Neural cell (in vitro differentiated cells): Measurements from ENCODE around the gene KAT14. TPM values are rescaled to one million over a fixed set of nuclear protein-coding genes. Genes with fewer than 3 reads are reported as not detected.

Experiments used
- H2AFZ ChIP-seq: fragments of 200-600, 300-800 bp; sonication (generic), shearing (Covaris generic); 2 replicates; pipeline ENCODE4 v1.6.0; 2014; ENCODE audit warnings: low read depth, mild to moderate bottlenecking, antibody characterized with exemption, low read length, moderate library complexity
- H3F3A ChIP-seq: fragments of 200-600 bp; shearing (Covaris generic); 2 replicates; pipeline ENCODE4 v1.6.1; 2016; ENCODE audit warnings: mild to moderate bottlenecking, moderate library complexity, mixed read lengths, antibody characterized with exemption, low read length; ENCODE audit not compliant: insufficient read depth, poor library complexity, severe bottlenecking
- H3K27ac ChIP-seq: fragments of 200-600, 300-800 bp; sonication (generic), shearing (Covaris generic); 2 replicates; pipeline ENCODE4 v1.5.1; 2014; ENCODE audit warnings: mild to moderate bottlenecking, low read length, moderate library complexity
- H3K27me3 ChIP-seq: fragments of 300-800, 200-600 bp; sonication (generic), shearing (Covaris generic); 2 replicates; pipeline ENCODE4 v1.6.0; 2014; ENCODE audit warnings: mild to moderate bottlenecking, low read depth, low read length, moderate library complexity; ENCODE audit not compliant: insufficient read depth
- H3K36me3 ChIP-seq: fragments of 300-800, 200-600 bp; sonication (generic), shearing (Covaris generic); 2 replicates; pipeline ENCODE4 v1.5.1; 2014; ENCODE audit warnings: mild to moderate bottlenecking, antibody characterized with exemption, low read length, moderate library complexity; ENCODE audit not compliant: insufficient read depth
- H3K4me2 ChIP-seq: fragments of 300-800, 200-600 bp; sonication (generic), shearing (Covaris generic); 2 replicates; pipeline ENCODE4 v1.6.0; 2014; ENCODE audit warnings: mild to moderate bottlenecking, low read length
- H3K4me3 ChIP-seq: fragments of 300-800, 200-600 bp; sonication (generic), shearing (Covaris generic); 2 replicates; pipeline ENCODE4 v1.5.1; 2014; ENCODE audit warnings: mild to moderate bottlenecking, low read length, moderate library complexity
- H3K79me2 ChIP-seq: fragments of 200-600 bp; shearing (Covaris generic); replicated peaks from 2 replicates; pipeline ENCODE4 v1.6.0; 2014; ENCODE audit warnings: mild to moderate bottlenecking, low read length, moderate library complexity; ENCODE audit not compliant: insufficient read depth
- H3K9ac ChIP-seq: fragments of 300-800, 200-600 bp; sonication (generic), shearing (Covaris generic); 2 replicates; pipeline ENCODE4 v1.6.1; 2016; ENCODE audit warnings: mild to moderate bottlenecking, low read length, mixed read lengths
- H3K9me2 ChIP-seq: fragments of 200-600 bp; shearing (Covaris generic); 2 replicates; pipeline ENCODE4 v1.6.1; 2016; ENCODE audit warnings: mild to moderate bottlenecking, low read length, mixed read lengths; ENCODE audit not compliant: insufficient read depth
- H3K9me3 ChIP-seq: fragments of 200-600, 300-800 bp; sonication (generic), shearing (Covaris generic); 2 replicates; pipeline ENCODE4 v1.6.1; 2016; ENCODE audit warnings: mild to moderate bottlenecking, mixed run types, low read length, moderate library complexity, mixed read lengths
- H4K20me1 ChIP-seq: fragments of 200-600 bp; shearing (Covaris generic); 2 replicates; pipeline ENCODE4 v1.6.1; 2016; ENCODE audit warnings: mild to moderate bottlenecking, mixed run types; ENCODE audit not compliant: insufficient read depth
- EP300 ChIP-seq: fragments of 450-650 bp; conservative IDR thresholded peaks from 2 replicates; pipeline ENCODE4 v1.6.1; 2014; ENCODE audit warnings: antibody characterized with exemption, mild to moderate bottlenecking, moderate library complexity; ENCODE audit not compliant: poor library complexity, severe bottlenecking
- EZH2 ChIP-seq: fragments of 200-600, 300-800 bp; shearing (Covaris generic), sonication (generic); IDR thresholded peaks from 2 replicates; pipeline ENCODE4 v1.6.1; 2014; ENCODE audit warnings: antibody characterized with exemption, low read length, borderline replicate concordance, mild to moderate bottlenecking; ENCODE audit not compliant: insufficient read depth, poor library complexity, severe bottlenecking
- MXI1 ChIP-seq: fragments of 450-650 bp; conservative IDR thresholded peaks from 2 replicates; pipeline ENCODE4 v1.6.1; 2014; ENCODE audit warnings: antibody characterized with exemption, mild to moderate bottlenecking; ENCODE audit not compliant: poor library complexity, severe bottlenecking
- POLR2AphosphoS5 ChIP-seq: IDR thresholded peaks from 2 replicates; pipeline ENCODE4 v1.6.1; 2012
- RAD21 ChIP-seq: fragments of 450-650 bp; conservative IDR thresholded peaks from 2 replicates; pipeline ENCODE4 v1.6.1; 2014; ENCODE audit warnings: antibody characterized with exemption, mild to moderate bottlenecking, moderate library complexity
- SMC3 ChIP-seq: fragments of 450-650 bp; conservative IDR thresholded peaks from 2 replicates; pipeline ENCODE4 v1.6.1; 2014; ENCODE audit warnings: antibody characterized with exemption, mild to moderate bottlenecking, moderate library complexity; ENCODE audit not compliant: poor library complexity
- TAF1 ChIP-seq: IDR thresholded peaks from 2 replicates; pipeline ENCODE4 v1.6.1; 2012; ENCODE audit warnings: low read depth
- polyA plus RNA-seq: library from polyadenylated mRNA; depleted of rRNA; stranded (reverse); fragments of >200 nt; gene quantifications from 2 replicates; pipeline ENCODE4 v1.2.3, GENCODE V29; 2014
- TF ChIP-seq, protein P1 (sequence below): IDR thresholded peaks from 2 replicates; pipeline ENCODE4 v1.6.1; 2012; ENCODE audit warnings: borderline replicate concordance
- TF ChIP-seq, protein P2 (sequence below): fragments of 450-650 bp; IDR thresholded peaks from 2 replicates; pipeline ENCODE4 v1.5.1; 2014; ENCODE audit warnings: antibody characterized with exemption, mild to moderate bottlenecking, moderate library complexity; ENCODE audit not compliant: poor library complexity, severe bottlenecking

The KAT14 gene
- polyA plus RNA-seq, 1 donor from 2014 or later = 19.3 TPM

DNA sequence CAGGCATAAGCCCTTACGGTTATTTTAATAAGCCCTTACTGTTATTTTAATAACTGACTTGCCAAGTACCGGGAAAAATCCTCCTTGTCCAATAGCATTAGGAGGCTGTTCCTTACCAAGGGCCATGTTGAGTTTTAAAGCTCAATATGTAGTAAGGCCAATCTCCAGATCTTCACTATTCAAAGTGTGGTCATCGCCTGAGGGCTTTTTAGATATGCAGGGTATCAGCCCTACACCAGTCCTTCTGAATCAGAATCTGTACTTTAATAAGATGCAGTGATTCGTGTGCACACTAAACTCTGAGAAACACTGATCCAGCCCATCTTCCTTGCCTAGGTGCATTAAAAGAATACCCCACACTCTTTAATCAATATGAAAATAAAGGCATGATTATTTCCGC lies 77.9 kb downstream of the KAT14 start:
- Histone ChIP-seq H4K20me1 (no peaks in the 10 kb centered on the region), H3K4me3 (no peak overlapping the region), H3K9me3 (no peaks in the 10 kb centered on the region), H3K79me2 (no peaks in the 10 kb centered on the region), H3K9ac (no peak overlapping the region), H3K4me2 (no peak overlapping the region), H3F3A (no peaks in the 10 kb centered on the region), H3K36me3 (no peaks in the 10 kb centered on the region), H3K27me3 (no peaks in the 10 kb centered on the region), H2AFZ (no peak overlapping the region), H3K27ac (no peak overlapping the region), H3K9me2 (no peaks in the 10 kb centered on the region)
- TF ChIP-seq EP300 (no peak), MXI1 (no peak)

DNA sequence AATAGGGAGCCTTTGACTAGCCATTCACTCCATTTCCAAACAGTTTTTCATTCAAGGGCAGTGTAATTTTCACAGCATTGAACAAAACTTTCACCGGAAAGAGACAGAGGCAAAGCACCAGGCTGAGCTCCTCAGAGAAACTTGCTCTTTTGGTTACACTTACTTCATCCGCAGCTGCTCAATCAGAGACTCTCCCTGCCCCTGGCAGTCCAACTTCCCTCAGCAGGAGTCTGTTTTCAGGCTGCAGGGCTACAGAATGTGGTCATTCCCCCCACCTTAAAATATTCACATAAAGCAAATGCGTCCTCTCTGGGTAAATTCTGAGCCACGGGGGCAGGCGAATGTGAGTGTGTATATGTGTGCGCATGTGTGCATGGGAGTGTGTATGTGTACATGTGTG lies 80.6 kb downstream of the KAT14 start:
- no peak overlapping the region for H3K9ac ChIP-seq
- H3K36me3 ChIP-seq = no peaks in the 10 kb centered on the region
- no peaks in the 10 kb centered on the region for H3K9me3 ChIP-seq
- TF ChIP-seq EP300 (no peak), EZH2 (no peak), POLR2AphosphoS5 (no peak), TAF1 (no peak), MXI1 (no peak), SMC3 (no peak), RAD21 (no peak)
- TF ChIP-seq, protein P1, sequence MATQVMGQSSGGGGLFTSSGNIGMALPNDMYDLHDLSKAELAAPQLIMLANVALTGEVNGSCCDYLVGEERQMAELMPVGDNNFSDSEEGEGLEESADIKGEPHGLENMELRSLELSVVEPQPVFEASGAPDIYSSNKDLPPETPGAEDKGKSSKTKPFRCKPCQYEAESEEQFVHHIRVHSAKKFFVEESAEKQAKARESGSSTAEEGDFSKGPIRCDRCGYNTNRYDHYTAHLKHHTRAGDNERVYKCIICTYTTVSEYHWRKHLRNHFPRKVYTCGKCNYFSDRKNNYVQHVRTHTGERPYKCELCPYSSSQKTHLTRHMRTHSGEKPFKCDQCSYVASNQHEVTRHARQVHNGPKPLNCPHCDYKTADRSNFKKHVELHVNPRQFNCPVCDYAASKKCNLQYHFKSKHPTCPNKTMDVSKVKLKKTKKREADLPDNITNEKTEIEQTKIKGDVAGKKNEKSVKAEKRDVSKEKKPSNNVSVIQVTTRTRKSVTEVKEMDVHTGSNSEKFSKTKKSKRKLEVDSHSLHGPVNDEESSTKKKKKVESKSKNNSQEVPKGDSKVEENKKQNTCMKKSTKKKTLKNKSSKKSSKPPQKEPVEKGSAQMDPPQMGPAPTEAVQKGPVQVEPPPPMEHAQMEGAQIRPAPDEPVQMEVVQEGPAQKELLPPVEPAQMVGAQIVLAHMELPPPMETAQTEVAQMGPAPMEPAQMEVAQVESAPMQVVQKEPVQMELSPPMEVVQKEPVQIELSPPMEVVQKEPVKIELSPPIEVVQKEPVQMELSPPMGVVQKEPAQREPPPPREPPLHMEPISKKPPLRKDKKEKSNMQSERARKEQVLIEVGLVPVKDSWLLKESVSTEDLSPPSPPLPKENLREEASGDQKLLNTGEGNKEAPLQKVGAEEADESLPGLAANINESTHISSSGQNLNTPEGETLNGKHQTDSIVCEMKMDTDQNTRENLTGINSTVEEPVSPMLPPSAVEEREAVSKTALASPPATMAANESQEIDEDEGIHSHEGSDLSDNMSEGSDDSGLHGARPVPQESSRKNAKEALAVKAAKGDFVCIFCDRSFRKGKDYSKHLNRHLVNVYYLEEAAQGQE = no peak
- TF ChIP-seq, protein P2, sequence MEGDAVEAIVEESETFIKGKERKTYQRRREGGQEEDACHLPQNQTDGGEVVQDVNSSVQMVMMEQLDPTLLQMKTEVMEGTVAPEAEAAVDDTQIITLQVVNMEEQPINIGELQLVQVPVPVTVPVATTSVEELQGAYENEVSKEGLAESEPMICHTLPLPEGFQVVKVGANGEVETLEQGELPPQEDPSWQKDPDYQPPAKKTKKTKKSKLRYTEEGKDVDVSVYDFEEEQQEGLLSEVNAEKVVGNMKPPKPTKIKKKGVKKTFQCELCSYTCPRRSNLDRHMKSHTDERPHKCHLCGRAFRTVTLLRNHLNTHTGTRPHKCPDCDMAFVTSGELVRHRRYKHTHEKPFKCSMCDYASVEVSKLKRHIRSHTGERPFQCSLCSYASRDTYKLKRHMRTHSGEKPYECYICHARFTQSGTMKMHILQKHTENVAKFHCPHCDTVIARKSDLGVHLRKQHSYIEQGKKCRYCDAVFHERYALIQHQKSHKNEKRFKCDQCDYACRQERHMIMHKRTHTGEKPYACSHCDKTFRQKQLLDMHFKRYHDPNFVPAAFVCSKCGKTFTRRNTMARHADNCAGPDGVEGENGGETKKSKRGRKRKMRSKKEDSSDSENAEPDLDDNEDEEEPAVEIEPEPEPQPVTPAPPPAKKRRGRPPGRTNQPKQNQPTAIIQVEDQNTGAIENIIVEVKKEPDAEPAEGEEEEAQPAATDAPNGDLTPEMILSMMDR = no peak
- H3K9me2 ChIP-seq = no peaks in the 10 kb centered on the region
- H4K20me1 ChIP-seq = no peaks in the 10 kb centered on the region
- no peaks in the 10 kb centered on the region for H3K79me2 ChIP-seq
- no peak overlapping the region for H3K4me3 ChIP-seq
- no peak overlapping the region for H3K4me2 ChIP-seq
- no peaks in the 10 kb centered on the region for H3F3A ChIP-seq
- H3K27ac ChIP-seq = no peak overlapping the region
- H3K27me3 ChIP-seq = no peaks in the 10 kb centered on the region
- H2AFZ ChIP-seq = no peak overlapping the region

DNA sequence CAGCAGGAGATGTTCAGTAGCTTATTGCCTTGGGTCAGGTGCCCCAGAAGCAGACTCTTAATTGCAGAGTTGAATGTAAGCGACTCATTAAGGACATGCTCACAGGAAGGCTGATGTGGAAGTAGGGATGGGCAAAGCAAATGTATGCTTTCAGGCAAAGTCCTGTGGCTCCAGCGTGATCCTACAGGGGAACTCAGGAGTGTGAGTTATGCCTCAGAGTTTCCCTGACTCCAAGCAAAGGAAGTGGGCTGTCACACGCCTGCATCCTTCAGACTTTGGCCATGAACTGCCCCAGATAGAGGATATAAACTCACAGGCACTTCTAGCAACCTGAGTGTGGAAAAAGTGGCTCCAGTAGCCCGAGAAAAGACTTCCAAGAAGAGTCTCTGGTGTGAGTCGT lies 85.7 kb downstream of the KAT14 start:
- no peak for TF ChIP-seq EP300
- no peak for TF ChIP-seq MXI1
- TF ChIP-seq, protein P1 = no peak
- TF ChIP-seq EZH2 = no peak
- TF ChIP-seq SMC3 = no peak
- TF ChIP-seq RAD21 = no peak
- no peak for TF ChIP-seq TAF1
- TF ChIP-seq, protein P2 = no peak
- no peak for TF ChIP-seq POLR2AphosphoS5
- Histone ChIP-seq H3K27me3 (no peaks in the 10 kb centered on the region), H3K4me3 (no peak overlapping the region), H3K9me3 (no peaks in the 10 kb centered on the region), H3K79me2 (no peaks in the 10 kb centered on the region), H4K20me1 (no peaks in the 10 kb centered on the region), H3K36me3 (no peaks in the 10 kb centered on the region), H3K9ac (no peak overlapping the region), H2AFZ (no peak overlapping the region), H3K27ac (no peak overlapping the region), H3F3A (no peaks in the 10 kb centered on the region), H3K9me2 (no peaks in the 10 kb centered on the region), H3K4me2 (no peak overlapping the region)
